ENCODE results near the gene TAS2R7.
"Not testable (repeated sequence)": the region's sequence is repeated elsewhere in the genome, so short reads cannot be mapped to it uniquely, and the experiment has no call there.

TAS2R7 gene

GRCh38 chr12:10802587-10802986, at the start of gene TAS2R7:
Gene TAS2R7 (minus strand): TSS chr12:10802627. CDS start chr12:10802570, 57 bp downstream.
- no peak for DNase-seq

GRCh38 chr12:10851243-10851858, 48.9 kb upstream of the TAS2R7 start:
- no peak for DNase-seq

GRCh38 chr12:10849425-10849878, 47.0 kb upstream of the TAS2R7 start, which contains the start of gene PRR4:
Gene PRR4 (minus strand): TSS chr12:10849475. CDS start chr12:10849437, 38 bp downstream.
- no peak for DNase-seq

GRCh38 chr12:10847744-10848143, 45.3 kb upstream of the TAS2R7 start:
- DNase-seq = no peak

- no peak for DNase-seq
Measured at GRCh38 chr12:10842862-10843261, 40.4 kb upstream of the TAS2R7 start.

- no peak for DNase-seq
Measured at GRCh38 chr12:10838461-10838860, 36.0 kb upstream of the TAS2R7 start.

GRCh38 chr12:10829994-10830393, 27.6 kb upstream of the TAS2R7 start:
- DNase-seq = no peak

GRCh38 chr12:10826258-10826657, 23.8 kb upstream of the TAS2R7 start, which contains the start of gene TAS2R10:
Gene TAS2R10 (minus strand): TSS chr12:10826358. CDS start chr12:10826269, 89 bp downstream.
- no peak for DNase-seq

- no peak for DNase-seq
Measured at GRCh38 chr12:10824957-10825356, 22.5 kb upstream of the TAS2R7 start.

GRCh38 chr12:10811883-10812536, 9.6 kb upstream of the TAS2R7 start:
- DNase-seq = no peak

GRCh38 chr12:10810068-10810467, 7.6 kb upstream of the TAS2R7 start, which contains the start of gene TAS2R9:
Gene TAS2R9 (minus strand): TSS chr12:10810168. CDS start chr12:10810075, 93 bp downstream.
- no peak for DNase-seq

- DNase-seq = no peak
Measured at GRCh38 chr12:10807186-10807585, 4.8 kb upstream of the TAS2R7 start, which contains the start of gene TAS2R8. Gene TAS2R8 (minus strand): TSS chr12:10807286. CDS start chr12:10806980, 306 bp downstream.

GRCh38 chr12:10801741-10802140, 686 bp downstream of the TAS2R7 start:
- DNase-seq = no peak

GRCh38 chr12:10794222-10794621, 8.2 kb downstream of the TAS2R7 start:
- DNase-seq = no peak

GRCh38 chr12:10791769-10792168, 10.7 kb downstream of the TAS2R7 start:
- not testable (repeated sequence) for DNase-seq

GRCh38 chr12:10783252-10783651, 19.2 kb downstream of the TAS2R7 start:
- no peak for DNase-seq

- no peak for DNase-seq
Measured at GRCh38 chr12:10779103-10779502, 23.3 kb downstream of the TAS2R7 start.

- DNase-seq = no peak
Measured at GRCh38 chr12:10771132-10771733, 31.2 kb downstream of the TAS2R7 start.

GRCh38 chr12:10759657-10760056, 42.8 kb downstream of the TAS2R7 start:
- no peak for DNase-seq

- DNase-seq = no peak
Measured at GRCh38 chr12:10756194-10756593, 46.2 kb downstream of the TAS2R7 start.

- DNase-seq = no peak
Measured at GRCh38 chr12:10753059-10753458, 49.4 kb downstream of the TAS2R7 start.

All from NCI-H187 treated with DMSO at 0.1 percent for 48 hours (cell line).